Measurements from ENCODE around the gene MRPS33.
A peak's percentile ranks its signal among the peaks of the same experiment; 100 is the strongest.
"Not testable (repeated sequence)": the region's sequence is repeated elsewhere in the genome, so short reads cannot be mapped to it uniquely, and the experiment has no call there.

The MRPS33 gene

GRCh38 chr7:141012044-141012685 is 2.6 kb downstream of the MRPS33 start:
- DNase-seq = peak; percentile 10 to 62 (median 46)

GRCh38 chr7:141011443-141011842 is 3.3 kb downstream of the MRPS33 start:
- DNase-seq = no peak

- DNase-seq = no peak
Measured at GRCh38 chr7:141003172-141004065, 11.3 kb downstream of the MRPS33 start.

DNA sequence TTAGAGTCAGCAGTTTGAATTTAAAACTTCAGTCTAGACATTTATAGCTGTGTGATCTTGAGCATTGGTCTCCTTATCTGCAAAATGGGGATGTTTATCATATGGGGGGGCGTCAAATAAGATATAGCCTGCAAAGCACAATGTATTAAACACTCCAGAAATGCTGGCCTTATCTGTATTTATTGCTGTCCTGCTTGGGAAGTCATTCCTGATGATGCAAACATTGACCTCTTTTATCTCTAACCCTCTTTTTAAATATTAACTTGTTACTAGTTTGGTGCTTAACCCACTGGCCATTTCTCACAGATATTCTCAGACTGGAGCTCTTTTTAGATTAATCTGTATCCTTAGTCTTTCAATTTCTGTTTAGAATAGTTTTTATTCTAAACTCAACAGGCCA is 13.2 kb downstream of the MRPS33 start:
- DNase-seq = no peak

DNA sequence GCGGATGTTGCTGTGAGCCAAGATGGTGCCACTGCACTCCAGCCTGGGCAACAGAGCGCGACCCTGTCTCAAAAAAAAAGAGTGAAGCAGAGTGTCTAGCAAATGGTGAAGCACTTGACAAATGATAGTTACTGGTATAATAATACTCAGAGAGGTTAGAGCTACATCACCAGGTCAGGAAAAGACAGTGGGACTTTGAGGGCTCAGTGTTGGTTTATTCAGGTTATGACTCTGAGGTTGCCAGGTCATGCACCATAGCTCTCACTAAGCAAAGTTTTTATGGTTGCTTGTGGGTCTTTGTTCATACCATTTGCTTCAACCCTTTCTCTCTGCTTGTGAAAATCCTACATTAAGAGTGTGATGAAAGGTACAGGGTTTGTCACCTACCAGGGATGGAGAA is 13.6 kb downstream of the MRPS33 start:
- DNase-seq = no peak

DNA sequence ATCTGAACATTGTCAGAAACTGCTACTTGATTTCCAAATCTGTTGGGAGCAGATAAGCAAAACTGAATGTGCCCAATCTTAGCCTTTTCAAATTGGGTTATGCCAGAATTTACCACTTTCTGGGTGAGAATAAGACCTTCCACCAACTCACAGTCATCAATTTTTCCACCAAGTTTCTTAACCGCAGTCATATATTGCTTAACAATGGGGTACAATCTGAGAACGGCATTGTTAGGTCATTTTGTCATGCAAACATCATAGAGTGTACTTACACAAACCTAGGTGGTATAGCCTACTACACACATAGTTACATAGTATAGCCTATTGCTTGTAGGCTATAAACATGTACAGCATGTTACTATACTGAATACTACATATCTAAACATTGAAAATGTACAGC is 16.0 kb downstream of the MRPS33 start:
- no peak for DNase-seq

- DNase-seq = no peak
Measured at GRCh38 chr7:140992422-140992821, 22.3 kb downstream of the MRPS33 start.

DNA sequence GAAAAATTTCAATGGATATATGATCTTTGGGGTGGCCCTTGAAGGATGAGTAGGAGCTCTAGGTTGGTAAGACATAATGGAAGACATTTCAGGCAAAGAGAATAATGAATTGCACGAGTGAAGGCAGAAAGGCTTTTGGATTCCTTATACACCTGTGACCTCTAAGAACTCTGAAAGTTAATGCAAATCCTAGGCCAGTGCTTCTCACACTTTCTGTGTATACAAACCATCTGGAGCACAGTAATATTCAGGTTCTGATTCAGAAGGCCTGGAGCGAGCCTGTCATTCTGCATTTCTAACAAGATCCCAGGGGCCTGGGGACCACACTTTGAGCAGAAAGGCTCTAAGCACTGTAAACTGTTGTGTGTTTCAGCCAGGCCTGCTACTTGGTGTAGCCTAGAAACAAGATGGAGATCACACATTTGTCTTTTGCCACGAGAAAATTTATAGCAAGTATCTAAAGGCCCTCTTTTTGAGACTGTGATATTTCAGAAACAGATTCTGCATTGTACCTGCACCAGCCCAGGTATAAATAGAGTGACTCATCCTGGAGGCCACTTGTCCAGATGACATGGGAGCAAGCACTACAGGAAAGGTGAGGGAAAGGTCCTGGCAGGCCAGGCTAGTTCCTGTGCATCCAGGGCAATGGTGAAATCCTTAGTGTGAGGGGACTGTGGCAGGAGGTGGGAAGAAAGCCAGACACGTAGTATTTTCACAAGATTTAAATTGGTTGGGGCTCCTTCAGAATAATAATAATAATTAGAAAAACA is 24.4 kb downstream of the MRPS33 start:
- no peak for DNase-seq

DNA sequence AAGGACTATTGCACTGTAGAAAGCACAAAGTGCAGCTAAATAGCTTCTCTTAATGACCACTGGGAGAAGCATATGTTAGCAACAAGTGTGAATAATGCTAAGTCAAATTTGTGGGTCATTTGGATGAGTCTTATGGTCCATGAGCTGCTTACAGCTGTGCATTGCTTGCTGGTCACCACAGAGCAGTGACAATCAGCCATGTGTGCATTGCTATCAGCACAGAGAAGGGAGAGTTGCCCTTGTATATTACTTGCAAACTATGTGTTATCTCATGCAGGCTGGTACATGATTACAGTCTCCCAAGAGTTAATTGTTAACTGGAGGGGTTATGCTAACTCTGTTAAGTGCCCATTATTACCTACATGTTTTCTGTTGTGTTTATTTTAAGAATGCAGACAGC is 25.7 kb downstream of the MRPS33 start:
- DNase-seq = no peak

GRCh38 chr7:140983802-140984201 is 30.9 kb downstream of the MRPS33 start:
- no peak for DNase-seq

GRCh38 chr7:140982508-140982907 is 32.2 kb downstream of the MRPS33 start:
- no peak for DNase-seq

- no peak for DNase-seq
Measured at GRCh38 chr7:140981951-140982350, 32.8 kb downstream of the MRPS33 start.

- no peak for DNase-seq
Measured at GRCh38 chr7:140977741-140978140, 37.0 kb downstream of the MRPS33 start.

- no peak for DNase-seq
Measured at GRCh38 chr7:140972876-140973829, 41.6 kb downstream of the MRPS33 start.

- no peak for DNase-seq
Measured at GRCh38 chr7:140972344-140972743, 42.4 kb downstream of the MRPS33 start.

GRCh38 chr7:140967438-140967837 is 47.3 kb downstream of the MRPS33 start:
- DNase-seq = no peak

DNA sequence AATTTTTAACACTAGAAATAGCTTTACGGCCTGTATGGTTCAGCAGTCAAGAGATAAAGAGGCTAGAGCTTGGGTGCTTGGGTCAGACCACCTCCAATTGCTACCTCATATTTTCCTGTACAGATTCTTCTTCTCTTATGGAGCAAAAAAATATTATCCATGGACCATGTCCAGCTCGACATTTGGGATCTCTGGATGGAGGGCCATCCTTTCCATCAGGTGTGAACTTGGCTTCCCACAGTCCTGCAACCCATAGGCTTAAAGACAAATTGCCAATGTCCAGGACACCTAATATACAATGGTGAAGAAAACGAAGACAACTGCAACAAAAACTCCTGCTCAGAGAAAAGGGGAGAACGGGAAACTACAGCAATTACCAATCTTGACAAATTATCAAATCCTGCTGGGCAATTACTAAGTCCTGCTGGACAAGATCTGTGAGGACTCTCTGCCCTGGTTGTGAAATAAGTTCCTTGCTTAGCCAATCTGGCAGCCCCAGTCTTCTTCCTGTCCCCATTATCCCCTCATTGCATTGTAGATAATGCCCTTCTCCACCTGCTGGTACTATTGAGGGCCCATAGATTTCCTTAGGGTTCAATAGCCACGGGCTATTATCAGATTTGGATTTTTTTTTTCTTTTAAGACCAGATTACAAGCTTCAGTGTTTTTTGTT is 48.1 kb downstream of the MRPS33 start:
- no peak for DNase-seq

DNA sequence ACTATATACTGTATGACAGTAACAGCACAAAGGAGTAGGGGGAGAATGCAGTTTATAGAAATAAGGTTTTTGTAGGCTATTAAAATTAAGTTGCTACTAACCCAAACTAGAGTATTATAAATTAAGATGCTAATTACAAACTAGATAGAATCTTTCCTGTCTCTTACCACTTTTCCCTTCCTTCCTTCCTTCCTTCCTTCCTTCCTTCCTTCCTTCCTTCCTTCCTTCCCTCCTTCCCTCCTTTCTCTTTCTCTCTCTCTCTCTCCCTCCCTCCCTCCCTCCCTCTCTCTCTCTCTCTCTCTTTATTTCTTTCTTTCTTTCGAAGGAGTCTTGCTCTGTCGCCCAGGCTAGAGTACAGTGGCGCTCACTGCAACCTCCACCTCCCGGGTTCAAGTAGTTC is 53.6 kb downstream of the MRPS33 start:
- DNase-seq = no peak

DNA sequence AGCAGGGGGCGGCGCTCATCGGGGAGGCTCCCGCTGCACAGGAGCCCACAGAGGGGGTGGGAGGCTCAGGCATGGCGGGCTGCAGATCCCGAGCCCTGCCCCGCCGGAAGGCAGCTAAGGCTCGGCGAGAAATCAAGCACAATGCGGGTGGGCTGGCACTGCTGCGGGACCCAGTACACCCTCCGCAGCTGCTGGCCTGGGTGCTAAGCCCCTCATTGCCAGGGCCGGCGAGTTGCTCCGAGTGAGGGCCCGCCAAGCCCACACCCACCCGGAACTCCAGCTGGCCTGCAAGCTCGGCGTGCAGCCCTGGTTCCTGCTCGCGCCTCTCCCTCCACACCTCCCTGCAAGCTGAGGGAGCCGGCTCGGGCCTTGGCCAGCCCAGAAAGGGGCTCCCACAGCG is 57.8 kb downstream of the MRPS33 start:
- DNase-seq = not testable (repeated sequence)

Data from activated CD4-positive, CD25-positive, alpha-beta regulatory T cell (primary cell).